DMS 273 (cell line): ENCODE measurements around the gene SHH.

Source experiments
- DNase-seq: peaks from one replicate; lab custom pipeline; 2025; ENCODE audit not compliant: unreplicated experiment; lab: John Stamatoyannopoulos, UW

Gene SHH

GRCh38 chr7:155766966-155767916 is 45.0 kb downstream of the SHH start:
- no peak for DNase-seq

GRCh38 chr7:155766386-155766785 is 45.9 kb downstream of the SHH start:
- no peak for DNase-seq

GRCh38 chr7:155765458-155765857 is 46.8 kb downstream of the SHH start:
- DNase-seq: no peak

GRCh38 chr7:155764438-155764793 is 47.8 kb downstream of the SHH start:
- no peak for DNase-seq

- no peak for DNase-seq
These were observed 48.4 kb downstream of the SHH start for GRCh38 chr7:155763691-155764437.

- DNase-seq: no peak
These were observed 49.1 kb downstream of the SHH start for GRCh38 chr7:155763122-155763521.

- DNase-seq: no peak
These were observed 49.6 kb downstream of the SHH start for GRCh38 chr7:155762655-155763054.

- DNase-seq: no peak
These were observed 50.2 kb downstream of the SHH start for GRCh38 chr7:155762036-155762435.

GRCh38 chr7:155761162-155761561 is 51.1 kb downstream of the SHH start:
- DNase-seq: no peak

GRCh38 chr7:155759740-155760430 is 52.4 kb downstream of the SHH start:
- DNase-seq: no peak

- DNase-seq: no peak
These were observed 53.9 kb downstream of the SHH start for GRCh38 chr7:155758348-155758747.

GRCh38 chr7:155756322-155756721 is 55.9 kb downstream of the SHH start:
- no peak for DNase-seq

GRCh38 chr7:155755026-155755425 is 57.2 kb downstream of the SHH start:
- no peak for DNase-seq

- DNase-seq: no peak
These were observed 58.1 kb downstream of the SHH start for GRCh38 chr7:155754165-155754564.

- no peak for DNase-seq
These were observed 58.8 kb downstream of the SHH start for GRCh38 chr7:155753446-155753965.

- no peak for DNase-seq
These were observed 59.4 kb downstream of the SHH start for GRCh38 chr7:155752756-155753445.

GRCh38 chr7:155751409-155751808 is 60.9 kb downstream of the SHH start:
- DNase-seq: no peak

GRCh38 chr7:155750255-155751125 is 61.8 kb downstream of the SHH start:
- DNase-seq: no peak
